GM21529 (cell line): ENCODE data around the gene RSAD2.
A peak's percentile ranks its signal among the peaks of the same experiment; 100 is the strongest.

Experiments
- ATAC-seq: cut with Tn5 transposase; IDR thresholded peaks from one replicate; pipeline ENCODE4 v1.9.1; 2021; ENCODE audit not compliant: unreplicated experiment

The RSAD2 gene

GRCh38 chr2:6863792-6864191, 13.8 kb upstream of the RSAD2 start:
- ATAC-seq: no peak

DNA sequence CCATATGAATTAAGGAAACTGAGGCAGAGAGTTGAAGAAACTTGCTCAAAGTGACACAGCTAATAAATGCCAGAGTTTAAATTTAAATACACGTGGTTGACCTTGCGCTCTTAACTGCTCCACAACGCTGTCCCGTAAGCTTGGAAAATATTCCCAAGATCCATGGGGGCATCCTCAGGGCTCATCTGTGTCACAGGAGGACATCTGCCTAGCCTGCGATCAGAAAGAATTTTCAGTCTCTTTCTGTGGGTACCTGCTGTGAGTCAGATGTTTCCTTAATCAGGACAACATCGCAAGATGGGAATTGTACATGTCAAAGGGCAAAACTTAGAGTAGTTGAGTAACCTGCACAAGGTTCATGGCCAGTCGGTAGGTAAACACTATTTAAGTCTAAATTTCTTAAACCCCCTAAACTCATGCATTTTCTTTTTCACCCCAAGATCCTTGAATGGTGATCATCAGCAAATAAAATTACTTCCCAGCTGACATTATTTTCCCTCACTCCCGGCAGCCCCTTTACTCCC, 13.3 kb upstream of the RSAD2 start:
- no peak for ATAC-seq

- peak; percentile 10 for ATAC-seq
Measured at GRCh38 chr2:6864923-6865345, 12.6 kb upstream of the RSAD2 start.

DNA sequence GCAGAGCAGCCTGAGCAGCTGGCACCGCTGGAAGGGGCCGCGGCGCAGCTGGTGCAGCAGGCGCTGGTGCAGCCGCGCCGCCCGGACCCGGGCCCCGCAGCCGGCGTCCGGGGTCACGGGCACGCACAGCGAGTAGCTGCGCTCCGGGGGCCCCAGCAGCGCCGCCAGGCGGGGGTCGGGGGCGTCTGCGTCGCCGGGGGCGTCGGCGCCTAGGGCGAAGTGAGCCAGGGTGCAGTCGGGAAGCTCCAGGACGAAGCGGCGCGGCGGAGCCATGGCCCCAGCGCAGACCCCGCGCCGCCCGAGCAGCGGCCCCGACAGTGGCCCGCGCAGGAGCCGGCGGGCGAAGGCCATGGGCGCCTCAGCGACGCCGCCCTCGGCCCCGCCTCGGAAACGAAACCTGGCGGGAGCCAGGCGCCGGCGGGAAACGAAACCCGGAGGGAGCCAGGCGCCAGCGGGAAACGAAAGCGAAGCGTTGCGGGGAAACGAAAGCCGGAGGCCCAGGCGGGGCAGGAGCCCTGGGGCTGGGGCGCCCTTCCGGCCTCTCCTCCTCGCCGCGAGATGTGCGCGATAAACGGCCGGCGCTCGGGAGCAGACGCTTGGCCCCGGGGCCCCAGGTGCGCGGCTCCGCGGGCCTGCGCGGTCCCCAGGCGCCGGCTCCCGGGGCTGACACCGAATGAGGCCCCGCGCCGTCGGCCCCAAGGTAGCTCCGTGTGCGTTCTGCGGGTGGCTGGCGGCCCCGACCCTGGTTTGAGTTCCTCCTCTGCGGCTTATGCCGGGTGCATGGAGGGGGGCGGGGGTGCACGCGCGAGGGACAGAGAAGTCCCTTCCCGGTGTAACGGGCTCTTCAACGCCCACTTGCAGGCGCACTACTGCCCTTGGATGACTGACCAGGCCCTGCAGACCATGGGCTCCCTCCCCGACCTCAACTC, 12.0 kb upstream of the RSAD2 start, which contains the start of gene CMPK2:
Gene CMPK2 (minus strand): TSS at position 562 of the 929 bp plus-strand sequence. CDS start 211 bp downstream, at position 351.
- peak; percentile 69 for ATAC-seq

- ATAC-seq: peak; percentile 50
Measured at GRCh38 chr2:6866275-6866671, 11.3 kb upstream of the RSAD2 start.

DNA sequence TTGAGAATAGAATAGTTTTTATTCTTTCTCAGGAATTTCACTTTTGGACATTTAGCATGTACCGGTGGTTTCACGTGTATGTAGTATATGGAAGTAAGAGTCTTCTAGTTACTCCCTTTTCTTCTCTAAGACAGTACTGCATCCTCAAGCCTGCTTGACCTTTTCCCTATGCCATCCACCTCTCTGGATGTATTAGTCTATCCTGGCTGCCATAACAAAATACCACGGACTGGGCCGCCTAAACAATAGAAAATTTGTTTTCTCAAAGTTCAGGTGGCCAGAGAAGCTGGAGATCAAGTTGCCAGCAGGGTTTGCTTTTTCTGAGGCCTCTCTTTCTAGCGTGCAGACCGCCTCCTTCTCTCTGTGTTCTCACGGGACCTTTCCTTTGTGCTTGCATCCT, 10.6 kb upstream of the RSAD2 start:
- no peak for ATAC-seq

GRCh38 chr2:6872394-6872793, 5.2 kb upstream of the RSAD2 start:
- peak; percentile 80 for ATAC-seq

GRCh38 chr2:6874032-6874431, 3.5 kb upstream of the RSAD2 start:
- no peak for ATAC-seq

DNA sequence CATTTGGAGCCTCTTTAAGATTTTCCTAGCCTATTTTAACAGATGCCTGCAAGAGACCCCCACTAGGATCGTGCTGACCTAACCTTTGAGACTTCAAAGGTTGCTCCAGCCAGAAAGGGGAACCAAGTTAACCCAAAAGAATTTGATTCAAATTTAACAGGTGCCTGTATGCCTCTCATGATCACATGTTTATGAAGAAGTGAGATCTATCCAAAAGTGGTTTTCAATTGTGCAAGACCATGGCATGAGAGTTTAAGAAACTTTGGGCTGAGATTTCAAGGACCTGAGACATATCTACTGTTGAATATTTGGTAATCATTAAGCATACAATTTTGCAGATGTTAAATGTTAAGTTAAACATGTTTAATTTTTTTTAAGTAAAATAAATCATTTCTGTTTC, 1.3 kb upstream of the RSAD2 start:
- ATAC-seq: no peak

- ATAC-seq: no peak
Measured at GRCh38 chr2:6878549-6878948, 972 bp downstream of the RSAD2 start.

- ATAC-seq: no peak
Measured at GRCh38 chr2:6879011-6879410, 1.4 kb downstream of the RSAD2 start.

DNA sequence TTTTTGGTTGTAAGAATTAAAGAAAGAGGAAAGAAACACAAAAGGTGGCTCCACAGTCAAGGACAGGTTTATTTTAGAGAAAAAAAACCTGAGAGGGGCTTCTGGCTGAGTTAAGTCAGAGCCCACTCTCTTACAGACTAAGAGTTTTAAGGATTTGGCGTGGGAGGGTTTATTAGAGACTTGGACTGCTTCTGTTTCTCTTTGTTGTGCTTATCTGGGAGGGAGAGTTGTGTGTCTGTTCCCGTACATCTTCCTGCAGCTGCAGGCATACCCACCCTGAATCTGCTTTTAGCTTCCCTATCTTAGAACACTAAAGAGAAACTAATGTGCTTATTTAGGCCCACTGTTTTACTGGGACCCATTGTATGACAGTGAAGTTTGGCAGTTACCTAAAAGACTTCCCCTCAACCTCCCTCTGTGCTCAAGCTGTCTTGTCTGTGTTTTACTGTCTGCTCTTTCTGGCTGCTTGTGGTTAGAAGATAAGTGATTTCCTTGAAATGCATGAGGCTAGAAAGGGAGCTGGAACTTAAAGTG, 2.7 kb downstream of the RSAD2 start:
- no peak for ATAC-seq

GRCh38 chr2:6881046-6881445, 3.5 kb downstream of the RSAD2 start:
- ATAC-seq: no peak

GRCh38 chr2:6881516-6881915, 3.9 kb downstream of the RSAD2 start:
- ATAC-seq: no peak

DNA sequence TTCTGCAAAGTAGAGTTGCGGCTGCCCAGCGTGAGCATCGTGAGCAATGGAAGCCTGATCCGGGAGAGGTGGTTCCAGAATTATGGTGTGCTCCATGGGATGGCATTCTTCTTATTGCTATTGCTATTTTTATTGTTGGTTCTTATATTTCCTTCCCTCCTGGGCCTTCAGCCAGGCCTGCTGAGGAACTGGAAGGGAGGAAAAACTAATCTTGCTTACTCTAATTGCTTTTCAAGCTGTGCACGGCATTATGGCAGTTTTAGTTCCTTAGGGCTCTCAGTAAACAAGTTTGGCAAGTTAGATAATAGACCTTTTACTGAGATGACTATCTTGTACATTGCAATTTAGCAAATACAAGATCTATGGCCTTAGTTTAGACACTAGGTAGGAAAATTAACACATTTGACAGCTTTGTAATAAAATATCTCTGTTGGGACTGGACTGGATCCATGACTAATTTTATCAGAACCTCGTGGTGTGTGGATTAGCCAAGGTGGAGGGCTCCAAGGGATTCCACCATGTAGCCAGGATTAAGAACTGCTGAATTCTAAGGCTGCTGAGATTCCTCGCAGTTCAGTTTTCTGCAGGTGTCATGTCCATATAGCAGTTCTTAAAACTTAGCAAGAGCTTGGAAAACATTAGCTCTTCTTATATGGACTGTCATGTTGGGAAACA, 6.0 kb downstream of the RSAD2 start:
- no peak for ATAC-seq

GRCh38 chr2:6885551-6885950, 8.0 kb downstream of the RSAD2 start:
- no peak for ATAC-seq

GRCh38 chr2:6885968-6886367, 8.4 kb downstream of the RSAD2 start:
- ATAC-seq: no peak

- no peak for ATAC-seq
Measured at GRCh38 chr2:6887751-6888192, 10.2 kb downstream of the RSAD2 start.

DNA sequence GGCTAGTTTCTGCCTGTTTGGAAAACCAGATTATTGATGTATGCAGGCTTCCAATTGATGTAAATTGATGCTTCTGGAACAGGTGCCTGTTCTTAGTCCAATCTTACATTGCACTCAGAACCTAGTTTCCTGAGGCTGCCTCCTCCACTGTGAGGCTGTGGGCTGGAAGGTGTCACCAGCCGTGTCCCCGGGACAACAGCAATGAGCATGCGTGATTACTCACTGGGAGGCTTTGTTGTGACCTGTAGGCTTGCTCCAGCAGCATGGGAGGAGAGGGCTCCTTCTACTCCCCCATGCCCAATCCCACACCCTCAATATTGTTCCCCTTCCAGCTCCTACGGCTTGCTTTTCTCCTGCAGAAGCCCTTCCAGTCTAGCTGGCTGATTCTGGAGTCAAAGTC, 11.1 kb downstream of the RSAD2 start:
- no peak for ATAC-seq

GRCh38 chr2:6893876-6894482, 16.4 kb downstream of the RSAD2 start:
- no peak for ATAC-seq
